Measurements from ENCODE around the gene PEX26. TPM values are rescaled to one million over a fixed set of nuclear protein-coding genes. Genes with fewer than 3 reads are reported as not detected.

Gene PEX26
- total RNA-seq, 1 donor from 2014 or later, result 35.2 TPM

DNA sequence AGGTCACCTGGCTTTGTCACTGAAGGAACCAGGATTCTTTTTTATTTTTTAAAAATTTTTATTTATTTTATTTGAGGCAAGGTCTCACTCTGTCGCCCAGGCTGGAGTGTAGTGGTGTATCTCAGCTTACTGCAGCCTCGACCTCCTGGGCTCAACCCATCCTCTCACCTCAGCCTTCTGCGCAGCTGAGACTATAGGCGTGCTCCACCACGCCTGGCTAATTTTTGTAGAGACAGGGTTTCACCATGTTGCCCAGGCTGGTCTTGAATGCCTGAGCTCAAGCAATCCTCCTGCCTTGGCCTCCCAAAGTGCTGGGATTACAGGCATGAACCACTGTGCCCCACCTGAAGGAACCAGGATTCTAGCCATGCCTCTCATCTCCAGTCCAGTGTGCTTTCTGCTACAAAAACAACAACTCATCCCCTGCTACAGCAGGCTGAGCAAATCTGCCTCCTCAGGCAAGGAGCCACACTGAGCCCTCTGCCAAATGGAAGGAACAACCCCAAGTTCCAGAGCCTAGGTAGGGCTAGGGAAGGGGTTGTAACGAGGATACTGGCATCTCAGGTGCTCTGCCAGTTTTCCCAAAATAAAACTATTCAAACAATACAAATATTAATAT, 2.6 kb upstream of the PEX26 start:
- intact Hi-C loops (cut with micrococcal nuclease), result loop anchor here (10.0 kb wide), 1 partner anchor 990 kb away; the partner anchor contains the start of gene IL17RA
- Mint-ChIP-seq H3K27me3 (no peaks in the 10 kb centered on the region), H3K4me3 (no peak overlapping the region), H3K36me3 (ENCODE audit: low read depth) (peaks cover 13% of the 10 kb centered on the region), H3K27ac (no peak overlapping the region), H3K9me3 (no peaks in the 10 kb centered on the region), H3K4me1 (peaks cover 65% of the 10 kb centered on the region)
- ChIA-PET POLR2A (interaction anchor here (0.6 to 6.3 kb wide), 6 partner anchors 10 to 245 kb away, joined by 5 to 66 read pairs (median 10); no protein-coding TSS in a partner anchor), CTCF (interaction anchor here (1.1 to 6.5 kb wide), 33 partner anchors 7 to 517 kb away, joined by 3 to 159 read pairs (median 7); partner anchors contain the start of gene MICAL3)
- ATAC-seq (ENCODE audit: low read depth) (no peak), DNase-seq (no peak)
- TF ChIP-seq, protein P1, sequence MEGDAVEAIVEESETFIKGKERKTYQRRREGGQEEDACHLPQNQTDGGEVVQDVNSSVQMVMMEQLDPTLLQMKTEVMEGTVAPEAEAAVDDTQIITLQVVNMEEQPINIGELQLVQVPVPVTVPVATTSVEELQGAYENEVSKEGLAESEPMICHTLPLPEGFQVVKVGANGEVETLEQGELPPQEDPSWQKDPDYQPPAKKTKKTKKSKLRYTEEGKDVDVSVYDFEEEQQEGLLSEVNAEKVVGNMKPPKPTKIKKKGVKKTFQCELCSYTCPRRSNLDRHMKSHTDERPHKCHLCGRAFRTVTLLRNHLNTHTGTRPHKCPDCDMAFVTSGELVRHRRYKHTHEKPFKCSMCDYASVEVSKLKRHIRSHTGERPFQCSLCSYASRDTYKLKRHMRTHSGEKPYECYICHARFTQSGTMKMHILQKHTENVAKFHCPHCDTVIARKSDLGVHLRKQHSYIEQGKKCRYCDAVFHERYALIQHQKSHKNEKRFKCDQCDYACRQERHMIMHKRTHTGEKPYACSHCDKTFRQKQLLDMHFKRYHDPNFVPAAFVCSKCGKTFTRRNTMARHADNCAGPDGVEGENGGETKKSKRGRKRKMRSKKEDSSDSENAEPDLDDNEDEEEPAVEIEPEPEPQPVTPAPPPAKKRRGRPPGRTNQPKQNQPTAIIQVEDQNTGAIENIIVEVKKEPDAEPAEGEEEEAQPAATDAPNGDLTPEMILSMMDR (IDR thresholded peaks at IDR 0.05), result no peak

- intact Hi-C loops (cut with micrococcal nuclease), result loop anchor here (1.0 to 10.0 kb wide), 10 partner anchors 19 to 991 kb away; partner anchors contain the start of genes IL17RA, MICAL3 and USP18
- H3K27me3 Mint-ChIP-seq, result no peaks in the 10 kb centered on the region
- ChIA-PET CTCF (interaction anchor here (0.7 to 6.5 kb wide), 47 partner anchors 8 to 904 kb away, joined by 3 to 159 read pairs (median 5); partner anchors contain the start of gene MICAL3), POLR2A (interaction anchor here (0.6 to 6.3 kb wide), 14 partner anchors 11 to 334 kb away, joined by 3 to 66 read pairs (median 4); no protein-coding TSS in a partner anchor)
- peak overlapping the region; percentile 82 for H3K27ac Mint-ChIP-seq
- peak overlapping the region; percentile 61 for H3K4me3 Mint-ChIP-seq
- peaks cover 20% of the 10 kb centered on the region for H3K36me3 Mint-ChIP-seq (ENCODE audit: low read depth)
- H3K9me3 Mint-ChIP-seq, result no peaks in the 10 kb centered on the region
- TF ChIP-seq, protein P1 (IDR thresholded peaks at IDR 0.05), result peak; percentile 78
- DNase-seq (no peak), ATAC-seq (ENCODE audit: low read depth) (peak; percentile 26)
- H3K4me1 Mint-ChIP-seq, result peaks cover 59% of the 10 kb centered on the region
Measured at GRCh38 chr22:18075720-18076497, 1.9 kb upstream of the PEX26 start.

GRCh38 chr22:18077087-18077638, 627 bp upstream of the PEX26 start:
- peak overlapping the region; percentile 95 for H3K4me3 Mint-ChIP-seq
- H3K36me3 Mint-ChIP-seq (ENCODE audit: low read depth), result peaks cover 30% of the 10 kb centered on the region
- TF ChIP-seq, protein P1 (IDR thresholded peaks at IDR 0.05), result no peak
- no peaks in the 10 kb centered on the region for H3K27me3 Mint-ChIP-seq
- intact Hi-C loops (cut with micrococcal nuclease), result loop anchor here (1.0 to 10.0 kb wide), 7 partner anchors 74 to 992 kb away; partner anchors contain the start of genes ATP6V1E1, BCL2L13, IL17RA and USP18
- ATAC-seq (ENCODE audit: low read depth) (no peak), DNase-seq (no peak)
- no peaks in the 10 kb centered on the region for H3K9me3 Mint-ChIP-seq
- H3K4me1 Mint-ChIP-seq, result peaks cover 51% of the 10 kb centered on the region
- CTCF ChIA-PET, result interaction anchor here (0.9 to 6.5 kb wide), 20 partner anchors 9 to 334 kb away, joined by 3 to 159 read pairs (median 7); partner anchors contain the start of gene MICAL3
- peak overlapping the region; percentile 97 for H3K27ac Mint-ChIP-seq
- POLR2A ChIA-PET, result interaction anchor here (0.7 to 6.3 kb wide), 16 partner anchors 12 to 438 kb away, joined by 3 to 66 read pairs (median 5); partner anchors contain the start of gene USP18

DNA sequence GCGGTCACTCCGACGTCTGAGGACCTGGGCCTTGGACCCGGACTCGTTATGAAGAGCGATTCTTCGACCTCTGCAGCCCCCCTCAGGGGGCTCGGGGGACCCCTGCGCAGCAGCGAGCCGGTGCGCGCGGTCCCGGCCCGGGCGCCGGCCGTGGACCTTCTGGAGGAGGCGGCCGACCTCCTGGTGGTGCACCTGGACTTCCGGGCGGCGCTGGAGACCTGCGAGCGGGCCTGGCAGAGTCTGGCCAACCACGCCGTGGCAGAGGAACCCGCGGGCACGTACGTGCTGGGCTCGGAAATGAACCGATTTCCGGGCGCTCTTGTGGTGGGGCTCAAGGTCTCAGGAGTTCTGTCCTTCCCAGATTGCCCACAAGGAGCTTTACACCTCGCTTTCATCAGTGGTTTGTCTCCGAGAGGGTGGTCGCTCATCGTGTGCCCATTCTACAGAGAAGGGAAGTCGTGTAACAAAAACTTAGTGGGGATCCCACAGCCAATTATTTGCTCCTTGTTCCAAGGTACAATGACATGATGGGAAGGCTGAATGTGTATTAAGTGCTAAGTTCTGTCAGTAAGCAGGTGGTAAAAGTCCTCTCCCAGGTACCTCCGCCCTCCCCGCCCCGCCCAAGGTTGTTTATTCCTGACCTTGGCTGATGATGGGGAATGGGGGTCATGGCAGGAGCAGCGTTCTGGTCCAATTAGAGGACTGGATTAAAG, 695 bp downstream of the PEX26 start:
- intact Hi-C loops (cut with micrococcal nuclease), result loop anchor here (10.0 kb wide), 1 partner anchor 994 kb away; the partner anchor contains the start of gene IL17RA
- Mint-ChIP-seq H3K36me3 (ENCODE audit: low read depth) (peaks cover 44% of the 10 kb centered on the region), H3K27me3 (no peaks in the 10 kb centered on the region), H3K4me3 (peak overlapping the region; percentile 95), H3K4me1 (peaks cover 50% of the 10 kb centered on the region), H3K9me3 (no peaks in the 10 kb centered on the region), H3K27ac (peak overlapping the region; percentile 97)
- ChIA-PET CTCF (interaction anchor here (0.9 to 6.5 kb wide), 5 partner anchors 54 to 248 kb away, joined by 3 to 159 read pairs (median 8); partner anchors contain the start of genes MICAL3 and USP18), POLR2A (interaction anchor here (0.5 to 6.3 kb wide), 12 partner anchors 16 to 439 kb away, joined by 3 to 66 read pairs (median 6); partner anchors contain the start of gene USP18)
- DNase-seq, result peak; percentile 32
- TF ChIP-seq, protein P1 (IDR thresholded peaks at IDR 0.05), result no peak
- ATAC-seq (ENCODE audit: low read depth), result no peak

All from activated B cell treated with CpG ODN at 0.5 μM for 24 hours (primary cell).